Right lobe of liver (tissue), 6 donors: ENCODE results near the gene ACVRL1. TPM values are rescaled to one million over a fixed set of nuclear protein-coding genes. Genes with fewer than 3 reads are reported as not detected.

Experiments used
- ATAC-seq, 4 donors: fragments of 200-7000 bp; cut with Tn5 transposase; one replicate each; pipeline ENCODE4 v1.9.1; 2020; ENCODE audit warnings: mild to moderate bottlenecking in 4 of 4, moderate library complexity in 4 of 4
- DNase-seq, 3 donors: peaks; one replicate each; pipeline ENCODE4 v3.0.0-alpha.2; 2020
- H3K27ac ChIP-seq, 3 donors: fragments of 200-600 bp; one replicate each; pipeline ENCODE4 v1.8.0; 2022
- H3K27me3 ChIP-seq, 2 donors: fragments of 200-600 bp; one replicate each; pipeline ENCODE4 v1.8.0; 2022
- H3K36me3 ChIP-seq, 4 donors: fragments of 200-600 bp; sonication (generic) in 1 of 4; one replicate each; pipeline versions ENCODE4 v1.5.1 to v1.8.0; 2017 to 2022; ENCODE audit warnings: control low read depth in 1 of 4
- H3K4me1 ChIP-seq, 4 donors: fragments of 200-600 bp; sonication (generic) in 1 of 4; one replicate each; pipeline versions ENCODE4 v1.5.1 to v1.8.0; 2017 to 2022; ENCODE audit warnings: control low read depth in 1 of 4
- H3K4me3 ChIP-seq, 3 donors: fragments of 200-600 bp; one replicate each; pipeline ENCODE4 v1.8.0; 2022
- H3K9me3 ChIP-seq, 4 donors: fragments of 200-600 bp; sonication (generic) in 1 of 4; one replicate each; pipeline versions ENCODE4 v1.5.1 to v1.8.0; 2017 to 2022; ENCODE audit warnings: control low read depth in 1 of 4
- CTCF ChIP-seq, 4 donors: fragments of 200-600 bp in 3 of 4; fragments of 450-650 bp in 1 of 4; IDR thresholded peaks; one replicate each; pipeline versions ENCODE4 v1.5.1 to v1.8.0; 2016 to 2022; ENCODE audit warnings: antibody characterized with exemption in 4 of 4, mild to moderate bottlenecking in 2 of 4
- POLR2A ChIP-seq: fragments of 450-650 bp; IDR thresholded peaks from one replicate; pipeline ENCODE4 v1.6.1; 2017; ENCODE audit warnings: antibody characterized with exemption, mild to moderate bottlenecking
- WGBS: methylation state at CpG from one replicate; pipeline ENCODE4 v1.1.6; 2018; ENCODE audit warnings: low coverage, low lambda C conversion rate; ENCODE audit not compliant: insufficient coverage; ENCODE audit errors: missing lambda C conversion rate; 5-methylcytosine and 5-hydroxymethylcytosine counted together
- intact Hi-C, 2 donors: fragments of 100-400 bp; cut with DNase I; formaldehyde crosslinking; loops; one replicate each; pipeline versions ENCODE4 v1.11.2 to v1.14.1; 2022
- total RNA-seq, 6 experiments: library from RNA; depleted of rRNA in 2 of 6; stranded (reverse); fragments of >200 nt in 2 of 6; fragmentation: NEBNext Ultra II Directional in 3 of 6; extraction: Animal tissue kit (Norgen Biotek cat#: 25700) in 3 of 6; gene quantifications; one replicate each; pipeline versions ENCODE4 v1.1.0 to v1.2.4, GENCODE V29; 2016 to 2023
- donor health status: DM: no; HTN: yes; CAD: no.
- donor health status: DM: no; HTN: no; CAD: no.
- donor health status: DM: no; HTN: no; CAD: no.
- donor health status: DM: no; HTN: yes; CAD: no.
- donor health status: DM: no; HTN: yes; CAD: no.

Gene ACVRL1
- total RNA-seq, 6 experiments from 2014 or later = 2.9 to 10.7 (median 6.2) TPM

- H3K27me3 ChIP-seq = no peaks in the 10 kb centered on the region
- DNase-seq (no peak), ATAC-seq (peak in 3 of 4 donors; percentile 8 to 26 (median 16))
- WGBS = no CpG with 5 or more reads among the region's 3 CpGs
- H3K36me3 ChIP-seq = no peaks in the 10 kb centered on the region
- intact Hi-C loops = no loop called here
- no peak overlapping the region for H3K27ac ChIP-seq
- peaks cover 0 to 6% (median 0%) of the 10 kb centered on the region in 4 donors for H3K4me1 ChIP-seq
- no peaks in the 10 kb centered on the region for H3K9me3 ChIP-seq
- TF ChIP-seq CTCF (IDR thresholded peaks at IDR 0.05) (no peak), POLR2A (no peak)
- H3K4me3 ChIP-seq = no peak overlapping the region
Measured at GRCh38 chr12:51910691-51911090, 3.4 kb downstream of the ACVRL1 start.

DNA sequence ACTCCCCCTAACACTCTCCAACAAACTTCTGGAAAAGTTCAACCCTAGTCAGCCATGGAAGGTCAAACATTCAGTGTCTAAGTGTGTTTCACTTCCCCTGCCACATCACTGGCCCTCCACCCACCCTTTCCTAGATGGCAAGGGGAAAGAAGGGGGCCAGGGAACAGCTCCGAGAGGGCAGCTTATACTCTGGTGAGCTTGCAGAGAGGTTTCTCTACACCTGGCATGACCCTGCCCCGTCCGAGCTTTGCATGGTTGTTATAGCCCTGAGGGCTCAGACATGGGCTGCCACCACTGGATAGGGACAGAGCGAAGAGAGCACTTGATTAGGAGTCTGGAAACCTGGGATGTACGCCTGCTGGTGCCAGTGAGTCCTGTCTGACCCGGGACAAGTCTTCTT is 4.0 kb downstream of the ACVRL1 start:
- no peak overlapping the region for H3K4me3 ChIP-seq
- no CpG with 5 or more reads among the region's 6 CpGs for WGBS

DNA sequence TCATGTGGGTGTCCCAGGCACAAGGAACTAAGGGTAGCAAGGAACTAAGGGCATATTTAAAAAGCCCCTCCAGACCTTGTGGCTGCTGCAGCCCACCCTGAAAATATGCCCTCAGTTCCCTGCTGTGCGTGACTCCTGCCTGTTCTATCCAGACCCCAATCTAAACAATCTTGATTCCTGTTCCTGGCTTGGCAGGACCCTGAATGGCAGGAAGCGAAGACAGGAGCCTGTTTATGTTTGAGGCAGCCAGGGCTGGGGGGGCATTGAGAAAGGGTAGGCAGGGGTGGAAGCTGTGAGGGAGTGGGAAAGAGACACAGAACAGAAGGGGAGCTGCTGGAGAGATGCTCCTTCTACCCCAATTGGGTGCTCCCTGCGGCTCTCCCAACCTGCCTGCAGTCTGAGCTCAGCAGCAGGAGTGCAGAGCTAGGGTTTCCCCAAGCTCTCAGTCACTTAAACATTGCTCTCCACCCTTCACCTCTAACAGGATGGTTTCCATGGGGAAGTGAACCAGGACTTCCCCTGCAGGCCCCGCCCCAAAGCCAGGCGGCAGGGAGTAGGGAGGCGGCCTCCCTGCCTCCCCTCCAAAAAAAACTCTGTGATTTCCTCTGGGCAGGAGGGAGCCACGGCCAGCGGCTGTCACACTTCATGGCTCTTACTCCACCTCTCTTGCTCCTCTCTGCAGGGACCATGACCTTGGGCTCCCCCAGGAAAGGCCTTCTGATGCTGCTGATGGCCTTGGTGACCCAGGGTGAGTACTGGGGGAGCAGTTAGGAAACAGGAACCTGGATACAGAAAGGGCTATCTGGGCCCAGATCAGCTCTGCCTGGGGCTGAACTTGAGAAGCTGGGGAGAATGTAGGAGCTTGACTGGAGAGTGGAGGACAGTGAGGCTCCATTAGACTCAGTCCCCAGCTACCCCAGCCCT is 4.7 kb downstream of the ACVRL1 start:
- no peaks in the 10 kb centered on the region for H3K9me3 ChIP-seq
- H3K27ac ChIP-seq = no peak overlapping the region
- H3K27me3 ChIP-seq = no peaks in the 10 kb centered on the region
- DNase-seq = peak in 2 of 3 donors; percentile 51
- intact Hi-C loops = no loop called here
- peak overlapping the region in 1 of 3 donors; percentile 5 for H3K4me3 ChIP-seq
- TF ChIP-seq POLR2A (no peak), CTCF (IDR thresholded peaks at IDR 0.05) (no peak)
- no peaks in the 10 kb centered on the region for H3K36me3 ChIP-seq
- 15% methylated on average over 2 of the region's 8 CpGs for WGBS
- peaks cover 0 to 6% (median 0%) of the 10 kb centered on the region in 4 donors for H3K4me1 ChIP-seq
- ATAC-seq = peak; percentile 55 to 72 (median 64)

More for the DNA sequence above, 4.0 kb downstream of the ACVRL1 start:
- DNase-seq (peak in 1 of 3 donors; percentile 31), ATAC-seq (peak in 1 of 4 donors; percentile 26)
- intact Hi-C loops = no loop called here
- Histone ChIP-seq H3K27ac (no peak overlapping the region), H3K9me3 (no peaks in the 10 kb centered on the region), H3K4me1 (peaks cover 0 to 6% (median 0%) of the 10 kb centered on the region in 4 donors), H3K36me3 (no peaks in the 10 kb centered on the region), H3K27me3 (no peaks in the 10 kb centered on the region)
- no peak for TF ChIP-seq POLR2A
- TF ChIP-seq CTCF (IDR thresholded peaks at IDR 0.05) = no peak

GRCh38 chr12:51913071-51914033 is 6.0 kb downstream of the ACVRL1 start:
- H3K9me3 ChIP-seq = no peaks in the 10 kb centered on the region
- DNase-seq (peak in 1 of 3 donors; percentile 54), ATAC-seq (peak in 2 of 4 donors; percentile 5 to 6)
- no peak for TF ChIP-seq POLR2A
- no peak for TF ChIP-seq CTCF (IDR thresholded peaks at IDR 0.05)
- no peaks in the 10 kb centered on the region for H3K27me3 ChIP-seq
- H3K36me3 ChIP-seq = no peaks in the 10 kb centered on the region
- no peak overlapping the region for H3K27ac ChIP-seq
- H3K4me3 ChIP-seq = no peak overlapping the region
- intact Hi-C loops = no loop called here
- 79% methylated on average over 8 of the region's 30 CpGs for WGBS
- peaks cover 0 to 9% (median 0%) of the 10 kb centered on the region in 4 donors for H3K4me1 ChIP-seq
